ENCODE results near the gene LRRC32.

Gene LRRC32

DNA sequence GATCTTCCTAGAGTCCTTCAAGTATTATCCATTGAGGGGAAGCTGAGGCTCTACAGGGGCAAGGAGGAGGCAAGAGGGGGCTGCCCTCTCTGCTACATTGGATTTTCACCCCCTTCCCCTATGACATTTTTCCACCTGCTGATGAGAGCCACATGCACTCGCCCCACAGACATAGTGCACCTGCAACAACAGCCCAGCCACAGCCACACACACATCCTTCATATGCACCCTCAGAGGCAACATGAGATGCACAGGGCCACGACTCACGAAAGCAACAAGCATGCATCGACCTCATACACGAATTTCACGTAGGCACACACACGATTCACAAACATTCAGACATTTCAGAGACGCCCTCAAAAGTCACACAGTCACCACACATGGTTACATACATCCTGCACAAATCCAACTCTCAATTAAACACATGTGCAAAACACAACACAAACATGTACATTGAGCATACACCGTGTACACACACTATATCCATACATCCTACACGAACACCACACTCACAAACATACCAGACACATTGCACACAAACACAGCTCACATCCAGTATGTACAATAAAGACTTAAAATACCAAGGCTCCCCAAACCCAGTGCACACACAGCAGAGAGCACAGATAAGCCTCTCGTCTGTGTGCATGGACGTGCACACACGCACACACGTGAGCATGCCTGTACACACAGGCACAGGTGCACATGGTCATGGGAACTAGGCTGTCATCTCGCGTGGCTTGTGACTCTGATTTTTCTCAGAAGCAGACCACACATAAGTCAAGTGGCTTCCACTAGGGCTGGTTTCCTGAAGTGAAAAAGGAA is 6.3 kb upstream of the LRRC32 start:
- no peak for DNase-seq

DNA sequence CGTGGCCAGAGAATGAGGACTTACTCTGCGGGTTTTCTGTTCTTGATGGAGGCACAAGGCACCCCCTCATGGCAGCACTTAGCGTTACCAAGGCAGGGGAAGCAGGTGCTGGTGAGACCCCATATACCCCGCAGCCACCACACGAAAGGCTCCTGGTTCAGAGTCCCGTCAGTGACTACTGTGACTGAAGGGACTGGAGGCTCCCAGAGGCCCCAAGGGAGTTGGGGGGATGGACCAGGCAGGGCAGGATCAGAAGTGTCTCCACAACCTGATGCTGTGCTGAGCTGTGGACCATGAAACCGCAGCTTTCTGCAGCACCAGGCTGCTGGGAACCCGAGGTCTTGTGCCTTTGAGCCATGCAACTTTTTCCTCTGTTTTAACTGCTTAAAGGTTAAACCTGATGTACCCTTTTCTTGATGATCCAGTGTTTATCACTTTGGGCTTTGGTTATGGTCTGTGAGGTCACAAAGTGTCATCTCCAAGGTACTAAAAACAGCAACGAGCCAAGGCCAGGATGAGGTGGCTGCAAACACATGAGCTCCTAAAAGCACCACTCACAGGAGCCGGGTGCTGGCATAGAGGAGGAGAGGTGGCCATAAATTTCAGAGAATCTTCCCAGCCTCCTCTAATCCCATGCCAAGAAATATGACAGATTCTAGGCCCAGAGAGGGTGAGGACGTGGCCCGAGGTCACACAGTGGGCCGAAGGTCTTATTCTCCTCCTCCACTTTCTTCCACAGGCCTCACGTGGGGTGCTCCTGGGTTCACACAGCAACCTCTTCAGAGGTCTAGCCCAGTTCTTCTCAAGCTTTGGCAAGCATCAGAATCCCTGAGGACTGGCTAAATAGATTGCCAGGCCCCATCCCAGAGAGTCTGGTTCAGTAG is 4.2 kb upstream of the LRRC32 start:
- no peak for DNase-seq

DNA sequence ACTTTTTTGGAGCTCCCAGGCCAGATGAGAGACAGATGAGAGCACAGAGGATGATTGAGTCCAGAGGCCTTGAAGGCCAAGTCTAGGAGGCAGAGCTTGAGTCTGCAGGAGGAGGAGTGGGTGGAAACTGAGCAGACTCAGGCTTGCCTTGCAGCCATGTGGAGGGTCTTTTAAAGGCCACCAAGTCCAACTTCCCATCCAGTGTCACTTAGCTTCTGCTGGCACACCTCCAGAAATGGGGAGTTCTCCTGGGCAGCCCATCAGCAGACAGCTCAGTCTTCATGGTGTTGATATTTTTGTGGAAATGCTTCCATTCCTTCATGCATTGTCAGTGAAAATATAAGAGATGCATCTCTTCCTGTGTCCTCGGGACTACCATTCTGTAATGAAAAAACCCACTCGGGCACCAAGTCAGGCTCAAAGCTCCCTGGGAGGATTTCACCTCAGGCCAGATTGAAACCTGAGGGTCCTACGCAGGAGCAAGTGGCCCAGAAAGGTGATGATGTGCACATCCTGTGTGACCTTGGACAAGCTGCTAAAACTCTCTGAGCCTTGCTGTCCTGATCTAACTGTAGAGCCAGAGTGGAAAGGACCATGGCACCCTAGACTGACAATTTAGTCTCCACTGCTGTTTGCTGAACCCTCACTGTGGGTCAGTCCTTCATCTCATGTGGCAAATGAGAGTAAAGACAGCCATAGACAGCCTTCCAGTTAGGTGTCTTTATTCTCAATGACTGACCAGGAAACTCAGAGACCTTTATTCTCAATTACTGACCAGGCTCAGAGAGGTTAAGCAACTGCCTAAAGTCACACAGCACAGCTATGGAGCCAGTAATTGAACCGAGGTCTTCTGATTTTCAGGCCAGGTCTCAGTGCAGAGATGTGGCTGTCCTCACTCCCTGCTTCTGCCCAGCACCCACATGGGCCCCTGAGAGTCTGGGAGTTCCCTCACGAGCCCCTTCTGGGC is 2.9 kb upstream of the LRRC32 start:
- DNase-seq = no peak

DNA sequence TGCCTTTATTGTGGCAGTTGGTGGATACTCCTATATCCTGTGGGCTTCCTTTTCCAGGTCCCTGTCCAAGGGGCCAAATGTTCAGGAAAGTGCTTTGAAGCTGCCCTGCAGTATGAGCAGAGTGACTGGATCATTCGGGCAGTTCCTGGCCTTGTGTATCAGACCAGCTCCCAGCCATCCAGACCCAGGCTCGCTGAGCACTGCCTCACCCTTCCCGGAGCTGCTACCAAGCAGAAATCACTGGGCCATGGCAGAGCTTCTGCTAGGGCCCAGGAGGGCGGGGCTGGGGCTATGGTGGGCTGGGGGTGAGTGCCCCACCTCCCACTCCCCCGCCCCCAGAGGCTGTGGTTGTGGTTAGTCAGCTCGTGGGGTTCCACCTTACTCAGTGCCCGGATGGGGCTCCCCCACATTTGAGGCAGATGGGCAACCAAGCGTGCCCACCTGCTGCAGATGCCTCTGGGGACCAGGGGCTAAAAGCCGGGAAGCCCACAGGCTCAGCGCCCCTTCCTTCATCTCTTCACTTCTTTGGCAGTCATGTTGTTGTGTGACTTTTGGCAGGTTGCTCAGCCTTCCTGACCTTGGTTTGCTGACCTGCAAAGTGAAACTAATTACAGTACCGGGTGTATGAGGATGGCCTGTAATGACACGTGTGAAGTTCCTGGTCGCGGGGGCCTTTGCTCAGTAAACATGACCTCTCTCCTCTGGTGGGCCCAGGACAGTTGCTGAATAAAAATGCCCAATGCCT is 2.1 kb upstream of the LRRC32 start:
- DNase-seq = no peak

DNA sequence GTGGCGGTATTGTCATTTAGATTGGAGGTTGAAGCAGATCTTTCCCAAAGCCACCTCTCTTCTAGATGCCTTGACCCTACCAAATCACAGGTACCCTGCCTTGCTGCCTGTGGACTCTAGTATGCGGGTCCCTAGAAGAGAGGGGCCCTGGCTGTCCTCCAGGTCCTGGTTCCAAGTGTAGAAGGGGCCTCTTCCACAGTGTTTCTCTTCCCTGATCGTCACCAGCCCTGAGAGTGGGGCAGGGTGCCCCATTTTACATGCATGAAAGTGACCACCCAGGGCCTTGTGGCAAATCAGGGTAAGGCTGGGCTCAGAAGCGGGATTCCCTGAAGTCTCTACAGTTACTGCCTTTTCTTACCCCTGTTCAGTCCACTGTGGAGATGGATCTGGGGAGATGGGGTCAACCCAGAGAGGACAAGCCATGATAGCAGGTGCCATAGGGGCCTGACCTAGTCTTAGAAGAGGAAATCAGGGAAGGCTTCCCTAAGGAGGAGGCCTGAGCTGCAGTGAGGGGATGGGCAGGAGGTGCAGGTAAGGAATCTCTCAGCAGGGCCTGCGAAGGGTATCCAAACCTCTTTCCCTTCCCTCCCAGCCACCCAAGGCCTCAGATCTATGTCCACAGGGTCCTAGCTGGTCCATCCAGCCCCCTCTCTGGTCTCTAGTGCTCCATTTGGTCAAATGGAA is 1.2 kb upstream of the LRRC32 start:
- no peak for DNase-seq

DNA sequence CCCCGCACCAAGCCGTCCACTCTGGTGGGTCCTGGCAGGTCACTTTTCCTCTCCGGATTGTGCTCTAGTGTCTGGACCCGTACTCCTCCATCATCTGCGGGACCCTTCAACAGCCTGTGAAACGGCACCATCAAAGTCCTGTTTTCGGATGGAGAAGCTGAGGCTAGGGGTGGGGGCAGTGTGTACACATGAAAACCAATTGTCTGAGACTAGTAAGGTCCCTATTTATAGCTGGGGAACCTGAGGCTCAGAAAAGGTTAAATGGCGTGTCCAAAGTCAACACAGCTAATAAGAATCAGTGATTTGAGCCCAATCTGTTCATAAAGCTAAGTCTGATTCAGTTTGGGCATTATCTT is 668 bp upstream of the LRRC32 start:
- DNase-seq = no peak

DNA sequence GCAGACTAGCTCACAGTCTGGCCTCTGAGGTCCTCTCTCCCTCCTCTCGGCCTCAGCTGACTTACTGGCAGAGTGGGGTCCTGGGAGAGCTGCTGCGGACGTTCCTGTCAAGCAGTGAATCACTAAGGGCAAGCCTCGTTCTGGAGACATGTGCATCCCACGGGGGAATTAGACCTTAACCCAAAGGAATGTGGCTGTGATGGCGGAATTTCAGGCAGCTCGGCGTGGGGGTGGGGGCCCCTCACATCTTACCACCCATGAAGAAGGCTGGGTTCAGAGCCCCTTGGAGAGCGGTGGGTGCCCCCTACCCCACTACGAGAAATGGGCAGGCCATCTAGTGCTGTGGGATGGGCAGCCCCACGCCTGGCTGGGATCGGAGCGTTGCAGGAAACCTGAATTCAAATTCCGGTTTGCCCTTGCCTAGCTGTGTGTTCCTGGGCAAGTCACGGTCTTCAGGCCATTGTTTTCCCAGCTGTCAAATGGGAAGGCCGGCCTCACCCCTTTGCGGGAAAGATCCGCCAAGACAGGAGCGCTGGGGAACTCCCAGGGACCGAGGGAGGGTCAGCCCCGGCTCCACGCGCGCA is 554 bp downstream of the LRRC32 start:
- no peak for DNase-seq

DNA sequence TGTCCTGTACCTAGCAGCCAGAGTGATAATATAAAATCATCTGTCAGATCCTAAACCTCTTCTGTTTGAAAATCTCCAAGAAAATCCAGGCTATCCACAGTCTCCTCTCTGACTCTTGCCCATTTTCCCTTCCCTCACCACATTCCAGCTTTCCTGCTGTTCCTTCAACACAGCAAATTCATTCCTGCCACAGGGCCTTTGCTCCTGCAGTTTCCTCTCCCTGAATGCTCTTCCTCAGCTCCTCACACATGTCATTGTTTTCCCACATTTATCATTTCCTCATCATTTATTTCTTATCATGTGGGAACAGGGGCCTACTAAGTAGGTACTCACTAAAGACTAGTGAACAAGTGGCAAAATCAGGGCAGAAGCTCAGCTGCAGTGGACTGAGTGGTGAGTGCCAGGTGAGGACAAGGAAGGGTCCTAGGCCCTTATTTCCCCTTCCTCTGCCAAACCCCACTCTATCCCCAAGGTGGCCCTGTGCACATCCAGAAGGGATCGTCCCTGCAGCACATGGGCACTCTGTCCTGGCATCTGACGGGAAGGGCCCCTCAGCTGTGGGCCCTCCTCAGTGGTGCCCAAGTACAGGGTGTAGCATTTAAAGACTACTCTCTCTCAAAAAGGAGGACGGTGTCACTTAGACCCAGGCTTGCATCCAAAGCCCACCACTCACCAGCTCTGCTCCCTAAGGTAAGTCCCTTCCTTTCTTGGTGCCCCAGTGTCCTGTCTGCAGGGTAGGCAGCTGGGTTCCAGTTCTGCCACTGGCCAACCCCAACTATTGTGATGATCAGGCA is 2.0 kb downstream of the LRRC32 start:
- DNase-seq = no peak

DNA sequence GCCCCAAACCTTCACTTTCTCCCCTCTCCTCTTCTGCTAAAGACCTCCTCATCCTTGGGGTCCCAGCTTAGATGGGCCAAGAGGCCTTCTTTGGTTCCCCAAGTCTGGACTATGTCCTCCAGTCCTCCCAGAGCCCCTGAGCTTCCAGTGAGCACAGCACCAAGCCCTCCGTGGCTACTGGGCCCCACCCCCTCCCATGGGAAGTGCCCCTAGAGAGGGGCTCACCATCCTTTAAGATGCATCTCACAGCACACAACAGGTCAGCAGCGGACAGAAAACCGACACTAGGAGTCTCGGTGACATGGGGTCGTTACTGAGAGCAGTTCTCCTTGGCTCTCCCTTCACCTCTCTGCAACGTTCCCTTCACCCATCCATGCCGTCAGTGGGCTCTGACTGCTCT is 2.7 kb downstream of the LRRC32 start:
- no peak for DNase-seq

DNA sequence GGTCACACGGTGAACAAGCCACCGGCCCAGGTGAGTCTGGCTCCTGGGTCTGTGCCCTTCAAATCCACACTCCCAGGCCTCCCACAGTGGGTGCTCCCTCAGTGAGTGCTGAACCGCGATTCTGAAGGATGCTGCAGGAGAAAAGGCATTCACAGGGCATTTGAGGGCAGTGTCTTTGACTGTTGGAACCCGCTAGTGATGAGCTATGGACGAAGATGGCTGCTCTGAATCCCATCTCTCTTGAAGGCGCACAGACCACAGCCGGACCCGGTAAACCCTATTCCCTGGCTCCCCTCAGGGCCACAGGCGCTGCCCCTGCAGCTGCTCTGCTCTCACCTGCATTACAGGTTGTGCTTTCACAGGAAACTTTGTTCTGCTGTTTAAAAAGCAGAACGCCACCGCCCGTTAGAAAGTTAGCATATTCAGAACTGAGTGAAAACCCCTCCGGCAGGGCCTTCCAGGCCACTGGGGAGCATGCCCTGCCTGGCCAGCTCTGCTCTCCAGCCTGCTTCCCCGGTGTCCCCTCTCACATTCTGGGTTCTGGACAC is 3.2 kb downstream of the LRRC32 start:
- no peak for DNase-seq

DNA sequence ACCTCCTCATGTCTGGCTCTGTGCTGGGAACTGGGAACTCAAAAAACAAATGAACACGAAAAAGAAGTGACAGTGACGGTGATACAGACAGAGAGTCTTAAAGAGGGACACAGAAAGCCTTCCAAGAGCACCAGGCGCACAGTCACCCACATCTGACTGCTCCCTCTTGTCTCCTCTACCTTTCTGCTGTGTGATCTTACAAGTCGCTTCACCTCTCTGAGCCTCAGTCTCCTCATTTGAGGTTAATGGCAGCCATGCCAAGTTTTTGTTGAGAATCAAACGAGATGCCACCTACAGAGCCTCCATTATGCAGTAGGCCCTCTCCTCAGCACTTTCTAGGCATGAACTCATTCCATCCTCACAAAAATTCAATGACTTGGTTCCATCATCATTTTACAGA is 3.7 kb downstream of the LRRC32 start:
- no peak for DNase-seq

DNA sequence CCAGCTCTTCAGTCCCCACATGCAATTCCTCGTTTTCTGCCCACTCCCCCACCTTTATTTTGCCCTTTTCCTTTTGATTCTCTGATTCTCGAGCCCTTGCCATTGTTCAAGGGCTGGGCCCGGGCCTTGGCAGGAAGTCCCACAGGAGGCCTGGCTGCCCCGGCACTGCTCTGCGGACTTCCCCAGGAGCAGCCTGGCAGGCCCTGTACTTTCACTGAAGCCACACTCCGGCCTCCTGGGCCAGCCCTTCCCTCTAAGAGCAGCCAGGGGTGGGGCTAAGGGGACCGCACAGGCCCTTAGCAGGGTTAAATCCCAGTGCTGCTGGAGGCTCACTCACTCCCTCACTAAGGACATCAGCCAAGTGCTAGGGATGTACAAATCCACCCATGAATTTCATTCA is 4.1 kb downstream of the LRRC32 start:
- no peak for DNase-seq

DNA sequence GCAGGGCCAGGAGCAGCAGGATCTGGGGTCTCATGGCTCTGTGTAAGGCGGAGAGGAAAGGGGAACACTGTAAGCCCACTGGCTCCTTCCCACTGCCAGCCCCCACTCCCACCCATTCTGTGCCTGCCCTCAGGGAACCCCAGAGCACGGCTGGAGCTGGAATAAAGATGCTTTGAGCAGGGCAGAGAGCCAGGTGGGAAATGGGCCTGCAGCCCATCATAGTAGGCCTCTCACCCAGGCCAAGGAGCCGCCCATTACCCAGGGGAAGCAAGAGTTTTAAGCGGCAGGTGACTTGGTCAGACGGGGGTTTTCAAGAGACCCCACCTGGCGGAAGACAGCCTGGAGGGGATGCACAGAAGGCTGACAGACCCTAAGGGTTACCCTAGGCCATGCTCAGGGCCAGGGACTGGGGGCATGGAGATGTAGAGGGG is 4.6 kb downstream of the LRRC32 start:
- no peak for DNase-seq

DNA sequence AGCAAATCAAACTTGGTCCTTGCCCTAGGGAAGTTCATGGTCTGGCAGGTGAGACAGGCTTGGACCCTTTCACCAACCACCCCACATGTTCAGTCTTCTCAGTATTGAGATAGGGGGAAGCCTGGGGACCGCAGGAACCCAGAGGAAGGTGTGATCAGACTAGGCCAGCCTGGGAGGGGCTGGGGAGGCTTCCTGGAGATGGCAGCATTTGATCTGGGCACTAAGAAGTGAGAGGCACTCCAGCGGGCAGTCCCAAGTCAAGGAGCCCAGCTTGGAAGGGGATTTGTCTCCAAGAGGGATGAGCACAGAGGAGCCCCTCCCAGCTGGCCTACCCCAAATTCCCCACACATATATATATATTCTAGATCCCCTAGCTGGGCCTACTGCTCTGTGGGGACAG is 5.4 kb downstream of the LRRC32 start:
- no peak for DNase-seq

DNA sequence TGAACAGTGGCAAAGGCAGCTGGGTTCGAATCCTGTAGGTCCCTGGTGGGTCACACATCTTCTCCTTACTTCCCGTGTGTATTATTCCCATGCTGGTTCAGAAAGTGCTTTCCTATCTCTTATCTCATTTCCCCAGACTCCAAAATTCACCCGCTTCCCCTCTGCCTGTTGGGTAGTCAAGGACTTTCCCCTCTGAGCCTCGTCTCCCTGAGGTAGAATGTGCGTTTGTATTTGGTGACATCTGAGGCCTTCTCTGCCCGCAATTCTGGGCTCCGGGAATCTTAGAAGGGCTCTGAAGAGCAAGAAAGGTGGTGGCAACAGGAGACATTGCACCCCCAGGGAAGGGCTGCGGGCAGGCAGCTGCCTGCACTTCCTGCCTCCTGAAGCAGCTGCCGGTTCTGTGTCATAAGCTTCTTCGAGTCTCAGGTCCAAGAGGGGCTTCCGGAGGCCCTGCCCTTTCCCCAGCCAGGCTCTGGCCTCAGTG is 5.9 kb downstream of the LRRC32 start:
- no peak for DNase-seq

DNA sequence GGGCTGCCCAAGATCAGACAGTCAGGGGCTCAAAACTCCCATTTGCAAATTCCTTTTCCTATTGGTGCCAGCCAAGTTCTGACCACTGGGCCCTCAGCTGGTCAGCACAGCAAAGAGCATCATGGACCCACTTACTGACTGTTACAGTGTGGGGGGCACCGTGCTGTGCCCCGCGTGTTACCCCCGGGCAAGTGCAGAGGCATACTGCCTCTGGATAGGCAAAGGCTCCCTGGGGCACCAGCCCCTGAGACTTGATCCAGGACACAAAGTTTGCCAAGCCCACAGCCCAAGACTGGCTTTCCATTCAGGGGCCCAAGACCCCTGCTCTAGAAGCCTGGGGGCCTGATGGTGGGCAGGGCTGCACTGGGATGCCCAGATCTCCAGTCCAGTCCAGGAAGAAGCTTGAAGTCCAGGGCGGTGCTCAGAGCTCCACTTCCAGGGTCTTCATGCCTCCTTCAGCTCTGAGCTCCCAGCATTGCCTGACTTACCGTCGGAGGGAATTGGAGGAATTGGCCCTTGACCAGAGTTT is 6.6 kb downstream of the LRRC32 start:
- no peak for DNase-seq

DNA sequence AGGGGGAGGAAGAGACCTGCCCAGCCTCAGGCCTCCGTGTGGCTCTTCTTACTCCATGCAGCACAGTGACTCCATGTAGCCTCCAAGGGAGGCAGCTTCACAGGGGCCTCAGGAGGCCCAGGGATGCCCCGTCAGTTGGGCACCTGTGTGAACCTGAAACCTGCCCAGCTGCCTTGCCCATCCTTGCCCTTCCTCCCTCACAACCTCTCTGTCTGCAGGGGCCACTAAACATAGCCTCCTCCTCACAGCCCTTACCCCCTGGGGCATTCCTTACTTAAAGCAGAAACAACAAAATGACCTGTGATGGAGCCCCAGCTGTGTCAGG is 7.1 kb downstream of the LRRC32 start:
- DNase-seq = no peak

DNA sequence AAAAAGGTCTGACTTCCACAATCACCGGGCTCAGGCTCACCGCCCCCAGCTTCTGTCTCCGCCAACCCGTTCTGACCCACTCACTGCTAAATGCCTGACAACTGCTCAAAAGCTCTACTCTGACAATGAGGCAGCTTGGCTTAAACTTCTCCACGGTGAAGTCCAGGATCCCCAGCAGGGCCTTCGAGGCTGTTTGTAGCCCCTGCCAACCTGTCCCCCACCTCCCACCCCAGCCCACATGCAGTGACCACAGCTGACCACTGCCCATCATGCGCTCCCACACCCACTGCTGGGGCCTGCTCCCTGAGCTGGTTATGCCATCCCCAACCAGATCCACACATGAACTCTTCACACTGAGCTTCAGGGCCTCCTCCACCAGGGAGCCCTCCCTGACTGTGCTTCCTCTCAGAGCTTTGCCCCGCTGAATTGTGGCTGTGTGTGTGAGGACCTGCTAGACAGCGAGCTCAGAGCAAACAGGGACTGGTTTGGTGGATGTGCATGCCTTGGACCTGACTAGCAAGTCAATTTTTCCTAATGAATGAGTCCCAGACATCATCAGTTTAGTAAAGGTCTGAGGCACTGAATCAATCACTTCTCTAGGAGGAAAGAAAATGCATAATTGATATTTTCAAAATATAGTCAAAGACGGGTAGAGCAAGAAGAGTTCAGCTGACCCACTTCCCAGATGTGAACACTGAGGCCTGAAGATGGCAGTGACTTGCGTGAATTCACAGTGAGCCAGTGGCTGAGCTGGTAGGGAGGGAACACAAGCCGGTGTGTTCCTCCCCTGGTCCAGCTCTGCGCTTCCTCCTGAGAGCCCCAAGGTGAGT is 7.7 kb downstream of the LRRC32 start:
- DNase-seq = no peak

Measured in stimulated activated CD4-positive, alpha-beta T cell treated with anti-CD3 and anti-CD28 coated beads, Interleukin-12 subunit alpha, Interleukin-12 subunit beta, amount 100 ng/mL, for 4 hours (primary cell).